Measurements from ENCODE around the gene GIMAP5.

Gene GIMAP5

DNA sequence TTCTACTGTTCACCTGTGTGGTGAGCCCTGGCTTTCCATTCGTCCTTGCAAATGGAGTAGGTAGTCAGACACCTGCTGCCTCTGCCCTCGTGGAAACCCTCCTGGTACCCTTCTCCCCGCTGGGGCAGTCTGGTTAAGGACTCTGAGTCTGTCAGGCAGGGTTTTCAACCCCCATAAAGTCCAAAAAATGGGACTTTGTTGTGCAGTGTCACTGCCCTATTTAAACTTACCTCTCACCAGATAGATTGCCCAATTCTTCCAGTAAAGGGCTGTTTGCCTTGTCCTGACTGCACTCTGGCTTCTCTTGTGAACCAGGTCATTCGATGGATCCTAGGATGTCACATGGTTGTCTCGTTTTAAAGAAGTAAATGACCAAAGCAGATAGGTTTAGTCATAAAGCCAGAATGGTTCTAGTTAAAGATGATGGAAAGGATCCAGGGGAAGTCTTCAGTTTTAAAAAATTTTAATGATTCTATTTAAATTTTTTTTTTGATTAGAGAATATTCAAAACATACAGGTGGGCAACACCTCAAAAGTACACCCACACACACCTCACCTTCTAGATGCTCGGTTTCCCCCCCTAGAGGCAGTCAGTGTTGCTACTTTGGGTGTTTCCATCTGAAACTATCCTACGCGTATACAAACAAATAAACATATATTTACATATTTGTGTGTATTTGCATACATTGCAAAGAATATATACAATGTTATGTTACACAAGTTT lies 41.0 kb downstream of the GIMAP5 start:
- DNase-seq (ENCODE audit: low read depth in 2 of 2): no peak
- TF ChIP-seq, protein P1, sequence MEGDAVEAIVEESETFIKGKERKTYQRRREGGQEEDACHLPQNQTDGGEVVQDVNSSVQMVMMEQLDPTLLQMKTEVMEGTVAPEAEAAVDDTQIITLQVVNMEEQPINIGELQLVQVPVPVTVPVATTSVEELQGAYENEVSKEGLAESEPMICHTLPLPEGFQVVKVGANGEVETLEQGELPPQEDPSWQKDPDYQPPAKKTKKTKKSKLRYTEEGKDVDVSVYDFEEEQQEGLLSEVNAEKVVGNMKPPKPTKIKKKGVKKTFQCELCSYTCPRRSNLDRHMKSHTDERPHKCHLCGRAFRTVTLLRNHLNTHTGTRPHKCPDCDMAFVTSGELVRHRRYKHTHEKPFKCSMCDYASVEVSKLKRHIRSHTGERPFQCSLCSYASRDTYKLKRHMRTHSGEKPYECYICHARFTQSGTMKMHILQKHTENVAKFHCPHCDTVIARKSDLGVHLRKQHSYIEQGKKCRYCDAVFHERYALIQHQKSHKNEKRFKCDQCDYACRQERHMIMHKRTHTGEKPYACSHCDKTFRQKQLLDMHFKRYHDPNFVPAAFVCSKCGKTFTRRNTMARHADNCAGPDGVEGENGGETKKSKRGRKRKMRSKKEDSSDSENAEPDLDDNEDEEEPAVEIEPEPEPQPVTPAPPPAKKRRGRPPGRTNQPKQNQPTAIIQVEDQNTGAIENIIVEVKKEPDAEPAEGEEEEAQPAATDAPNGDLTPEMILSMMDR (IDR thresholded peaks at IDR 0.05; ENCODE audit: low read depth, low read length): no peak
- H3K4me3 ChIP-seq (replicated peaks in 1 of 2; ENCODE audit: low read depth in 2 of 2, low read length in 2 of 2): no peak overlapping the region

DNA sequence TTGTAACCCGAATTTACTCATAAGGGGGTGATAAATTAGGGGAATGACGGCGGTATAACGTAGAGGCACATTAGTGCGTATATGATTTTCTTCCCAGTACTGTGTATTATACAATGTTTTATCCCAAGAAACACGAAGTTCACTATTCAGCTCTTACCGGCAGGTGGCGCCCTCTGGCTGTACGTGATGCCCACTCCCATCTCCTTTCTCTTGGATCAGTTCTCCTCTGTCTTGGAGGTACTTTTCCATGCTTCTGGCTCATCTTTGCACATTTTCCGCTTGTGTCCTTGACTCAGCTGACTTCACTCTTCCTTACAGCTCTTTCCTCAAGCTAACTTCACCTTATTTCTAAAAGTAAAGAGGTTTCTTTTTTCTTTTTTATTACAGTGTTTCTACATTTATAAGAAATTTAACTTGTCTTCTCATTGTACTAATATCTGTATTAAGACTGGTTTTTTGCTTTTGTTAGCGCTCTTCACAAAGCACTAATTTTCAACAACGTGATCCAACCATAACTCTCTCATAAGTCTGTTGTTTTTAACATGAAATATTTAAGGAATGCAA lies 41.6 kb downstream of the GIMAP5 start:
- TF ChIP-seq, protein P1 (IDR thresholded peaks at IDR 0.05; ENCODE audit: low read depth, low read length): peak; percentile 88
- DNase-seq (ENCODE audit: low read depth in 2 of 2): peak; percentile 74 to 75
- no peak overlapping the region for H3K4me3 ChIP-seq (replicated peaks in 1 of 2; ENCODE audit: low read depth in 2 of 2, low read length in 2 of 2)

DNA sequence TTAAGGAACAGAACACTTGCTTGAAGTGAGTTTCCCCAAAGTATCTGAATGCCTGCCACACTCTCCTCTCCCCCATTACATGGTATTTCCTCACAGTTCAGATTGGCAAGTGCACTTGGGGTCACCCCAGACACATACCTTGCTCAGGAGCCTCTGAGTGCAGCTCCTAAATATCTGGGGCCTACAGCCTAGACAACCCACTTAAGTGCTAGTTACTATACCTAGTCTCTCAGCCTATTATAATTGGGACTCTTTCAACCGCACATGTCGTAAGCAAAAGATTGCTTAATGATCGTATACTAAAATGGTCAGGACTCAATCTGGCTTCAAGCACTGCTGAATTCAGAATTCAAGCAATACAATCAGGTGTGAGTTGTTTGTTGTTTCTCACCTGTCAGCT lies 43.1 kb downstream of the GIMAP5 start:
- TF ChIP-seq, protein P1 (IDR thresholded peaks at IDR 0.05; ENCODE audit: low read depth, low read length): no peak
- no peak overlapping the region for H3K4me3 ChIP-seq (replicated peaks in 1 of 2; ENCODE audit: low read depth in 2 of 2, low read length in 2 of 2)
- no peak for DNase-seq (ENCODE audit: low read depth in 2 of 2)

DNA sequence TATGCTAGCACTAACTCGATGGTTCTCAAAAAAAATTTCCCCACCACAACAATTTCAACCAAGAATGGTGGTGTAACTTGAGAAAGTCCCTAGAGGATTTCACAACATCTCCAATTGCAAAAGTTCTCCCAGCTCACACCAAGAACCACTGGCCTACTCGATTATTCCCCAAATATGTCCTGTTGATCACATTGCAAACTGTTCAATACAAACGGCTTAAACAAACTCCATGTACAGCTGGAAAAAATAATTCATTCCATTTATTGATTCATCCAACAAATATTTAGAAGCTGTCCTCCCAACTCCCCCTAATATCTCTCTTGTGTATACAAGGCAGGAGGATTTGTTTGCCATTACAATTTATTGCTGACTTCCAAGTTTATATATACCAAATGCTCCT lies 43.9 kb downstream of the GIMAP5 start:
- TF ChIP-seq, protein P1 (IDR thresholded peaks at IDR 0.05; ENCODE audit: low read depth, low read length): no peak
- H3K4me3 ChIP-seq (replicated peaks in 1 of 2; ENCODE audit: low read depth in 2 of 2, low read length in 2 of 2): no peak overlapping the region
- peak; percentile 33 to 81 for DNase-seq (ENCODE audit: low read depth in 2 of 2)

DNA sequence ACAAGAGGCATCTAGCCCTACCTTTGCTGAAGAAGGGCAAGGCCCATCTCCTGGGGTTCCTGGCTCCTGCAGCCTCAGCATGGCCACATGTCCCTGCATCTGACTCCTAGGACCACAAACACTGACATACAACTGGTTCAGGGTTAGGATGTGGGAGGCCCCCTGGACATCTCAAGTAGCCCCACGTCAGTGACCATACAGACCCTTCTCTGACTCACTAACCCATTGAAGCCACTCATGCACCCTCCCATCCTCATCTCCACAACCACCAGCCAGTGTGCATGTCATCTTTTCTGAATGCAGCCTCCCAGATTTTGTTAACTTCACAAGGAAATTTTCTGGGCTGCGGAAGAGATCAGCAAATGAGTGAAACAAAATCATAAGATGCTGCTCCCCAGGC lies 44.7 kb downstream of the GIMAP5 start:
- TF ChIP-seq, protein P1 (IDR thresholded peaks at IDR 0.05; ENCODE audit: low read depth, low read length): no peak

DNA sequence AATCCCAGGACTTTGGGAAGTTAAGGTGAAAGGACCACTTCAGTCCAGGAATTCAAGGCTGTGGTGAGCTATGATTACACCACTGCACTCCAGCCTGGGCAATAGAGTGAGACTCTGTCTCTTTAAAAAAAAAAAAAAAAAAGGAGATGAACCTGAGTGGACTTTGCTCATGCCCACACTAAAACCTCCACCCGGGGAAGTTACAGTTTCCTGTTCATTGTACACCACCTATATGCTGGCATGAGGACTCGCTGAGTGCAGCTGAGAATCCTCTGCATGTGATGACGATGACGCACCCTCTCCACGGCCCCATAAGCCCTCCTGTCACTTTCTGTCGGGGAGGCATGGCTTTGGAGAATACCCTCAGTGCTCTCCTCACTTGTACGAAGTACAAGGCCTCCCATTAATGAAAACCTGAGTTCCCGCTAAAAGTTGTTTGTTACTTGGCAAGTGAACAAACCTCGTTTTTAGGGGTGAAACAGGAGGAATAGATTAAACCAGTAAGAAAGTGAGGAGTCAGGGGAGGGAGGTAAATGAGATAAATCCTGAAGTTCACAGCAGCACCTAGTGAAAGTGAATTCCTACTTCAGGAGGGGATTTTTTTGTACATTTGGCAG lies 47.0 kb downstream of the GIMAP5 start:
- H3K4me3 ChIP-seq (replicated peaks in 1 of 2; ENCODE audit: low read depth in 2 of 2, low read length in 2 of 2): no peak overlapping the region
- TF ChIP-seq, protein P1 (IDR thresholded peaks at IDR 0.05; ENCODE audit: low read depth, low read length): no peak
- DNase-seq (ENCODE audit: low read depth in 2 of 2): no peak

More for the DNA sequence above, 44.7 kb downstream of the GIMAP5 start:
- DNase-seq (ENCODE audit: low read depth in 2 of 2): no peak
- no peak overlapping the region for H3K4me3 ChIP-seq (replicated peaks in 1 of 2; ENCODE audit: low read depth in 2 of 2, low read length in 2 of 2)
